Measurements from ENCODE around the gene CEP19. TPM values are rescaled to one million over a fixed set of nuclear protein-coding genes. Genes with fewer than 3 reads are reported as not detected.

Gene CEP19
- total and polyA plus RNA-seq, 2 donors from 2014 or later: 1.5 to 2.6 TPM

DNA sequence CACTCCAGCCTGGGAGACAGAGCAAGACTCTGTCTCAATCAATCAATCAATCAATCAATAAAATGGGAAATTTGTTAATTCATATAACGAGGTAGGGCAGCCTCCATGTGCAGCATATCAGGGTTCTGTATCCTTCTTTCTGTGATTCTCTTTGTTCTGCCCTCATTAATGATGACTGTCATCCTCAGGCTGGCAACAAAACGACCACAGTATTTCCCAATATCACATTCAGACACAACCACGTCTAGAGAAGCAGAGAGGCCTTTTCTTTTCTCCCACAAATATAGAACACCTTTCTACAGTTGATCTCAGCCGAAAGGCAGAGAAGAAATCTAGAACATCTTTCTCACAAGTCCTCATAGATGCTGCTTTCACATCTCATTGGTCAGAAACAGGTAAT, 11.2 kb downstream of the CEP19 start:
- FAIRE-seq: no peak
- no peak for DNase-seq
- intact Hi-C loops (cut with DNase I): no loop called here
- TF ChIP-seq, protein P1, sequence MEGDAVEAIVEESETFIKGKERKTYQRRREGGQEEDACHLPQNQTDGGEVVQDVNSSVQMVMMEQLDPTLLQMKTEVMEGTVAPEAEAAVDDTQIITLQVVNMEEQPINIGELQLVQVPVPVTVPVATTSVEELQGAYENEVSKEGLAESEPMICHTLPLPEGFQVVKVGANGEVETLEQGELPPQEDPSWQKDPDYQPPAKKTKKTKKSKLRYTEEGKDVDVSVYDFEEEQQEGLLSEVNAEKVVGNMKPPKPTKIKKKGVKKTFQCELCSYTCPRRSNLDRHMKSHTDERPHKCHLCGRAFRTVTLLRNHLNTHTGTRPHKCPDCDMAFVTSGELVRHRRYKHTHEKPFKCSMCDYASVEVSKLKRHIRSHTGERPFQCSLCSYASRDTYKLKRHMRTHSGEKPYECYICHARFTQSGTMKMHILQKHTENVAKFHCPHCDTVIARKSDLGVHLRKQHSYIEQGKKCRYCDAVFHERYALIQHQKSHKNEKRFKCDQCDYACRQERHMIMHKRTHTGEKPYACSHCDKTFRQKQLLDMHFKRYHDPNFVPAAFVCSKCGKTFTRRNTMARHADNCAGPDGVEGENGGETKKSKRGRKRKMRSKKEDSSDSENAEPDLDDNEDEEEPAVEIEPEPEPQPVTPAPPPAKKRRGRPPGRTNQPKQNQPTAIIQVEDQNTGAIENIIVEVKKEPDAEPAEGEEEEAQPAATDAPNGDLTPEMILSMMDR (IDR thresholded peaks at IDR 0.05; ENCODE audit: borderline replicate concordance, extremely low read depth, insufficient read depth): no peak
- no peaks in the 10 kb centered on the region for H3K27me3 ChIP-seq (ENCODE audit: control insufficient read depth, insufficient read depth, low read length)
- no peaks in the 10 kb centered on the region for H3K9me3 ChIP-seq (ENCODE audit: control insufficient read depth in 2 of 3, insufficient read depth in 1 of 3, low read length in 3 of 3)
- H3K4me3 ChIP-seq (ENCODE audit: low read length in 3 of 3): no peak overlapping the region
- no peaks in the 10 kb centered on the region for H3K36me3 ChIP-seq (ENCODE audit: control insufficient read depth in 2 of 3, insufficient read depth in 3 of 3, low read length in 3 of 3)
- H3K4me1 ChIP-seq (ENCODE audit: control insufficient read depth in 2 of 3, insufficient read depth in 2 of 3, low read depth in 1 of 3, low read length in 3 of 3): no peaks in the 10 kb centered on the region
- H3K27ac ChIP-seq (ENCODE audit: low read depth in 2 of 2, low read length in 2 of 2): no peak overlapping the region
- no peak overlapping the region for H3K9ac ChIP-seq (ENCODE audit: low read length in 3 of 3)

DNA sequence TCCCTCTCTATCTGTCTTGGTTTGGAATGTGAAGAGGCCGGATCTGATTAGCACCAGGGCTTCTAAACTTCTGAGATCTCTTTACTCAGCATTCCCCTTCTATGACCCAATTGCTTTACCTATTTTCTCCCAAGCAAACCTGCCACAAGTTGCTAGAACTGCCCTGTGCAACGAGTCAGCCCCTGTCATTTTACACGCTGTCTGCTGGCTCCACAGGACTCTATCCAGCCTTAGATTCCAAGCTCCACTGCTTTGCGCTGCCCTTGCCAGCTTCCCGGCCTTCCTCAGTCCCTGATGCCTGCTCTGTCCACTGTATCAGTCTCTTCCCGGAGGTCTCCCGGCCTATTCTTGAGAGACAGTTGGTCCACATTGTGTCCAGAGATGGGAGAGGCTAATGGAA, 12.3 kb downstream of the CEP19 start:
- H3K27ac ChIP-seq (ENCODE audit: low read depth in 2 of 2, low read length in 2 of 2): no peak overlapping the region
- H3K9me3 ChIP-seq (ENCODE audit: control insufficient read depth in 2 of 3, insufficient read depth in 1 of 3, low read length in 3 of 3): no peaks in the 10 kb centered on the region
- TF ChIP-seq, protein P1 (IDR thresholded peaks at IDR 0.05; ENCODE audit: borderline replicate concordance, extremely low read depth, insufficient read depth): no peak
- no peak overlapping the region for H3K4me3 ChIP-seq (ENCODE audit: low read length in 3 of 3)
- no peak for FAIRE-seq
- no peaks in the 10 kb centered on the region for H3K36me3 ChIP-seq (ENCODE audit: control insufficient read depth in 2 of 3, insufficient read depth in 3 of 3, low read length in 3 of 3)
- H3K27me3 ChIP-seq (ENCODE audit: control insufficient read depth, insufficient read depth, low read length): no peaks in the 10 kb centered on the region
- intact Hi-C loops (cut with DNase I): no loop called here
- no peak for DNase-seq
- H3K4me1 ChIP-seq (ENCODE audit: control insufficient read depth in 2 of 3, insufficient read depth in 2 of 3, low read depth in 1 of 3, low read length in 3 of 3): no peaks in the 10 kb centered on the region
- H3K9ac ChIP-seq (ENCODE audit: low read length in 3 of 3): no peak overlapping the region

DNA sequence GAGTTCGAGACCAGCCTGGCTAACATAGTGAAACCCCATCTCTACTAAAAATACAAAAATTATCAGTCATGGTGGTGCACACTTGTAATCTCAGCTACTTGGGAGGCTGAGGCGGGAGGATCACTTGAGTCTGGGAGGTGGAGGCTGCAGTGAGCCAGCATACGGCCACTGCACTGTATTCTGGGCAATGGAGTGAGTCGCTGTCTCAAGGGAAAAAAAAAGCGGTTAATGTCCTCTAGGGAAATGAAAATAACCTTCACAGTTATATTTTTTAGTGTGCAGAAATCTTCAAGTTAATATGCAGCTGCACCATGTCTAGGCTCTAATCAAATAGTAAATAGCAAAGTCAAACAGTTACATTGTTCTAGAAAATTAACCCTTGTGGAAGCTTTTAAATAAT, 14.8 kb downstream of the CEP19 start:
- no peaks in the 10 kb centered on the region for H3K9me3 ChIP-seq (ENCODE audit: control insufficient read depth in 2 of 3, insufficient read depth in 1 of 3, low read length in 3 of 3)
- no peaks in the 10 kb centered on the region for H3K36me3 ChIP-seq (ENCODE audit: control insufficient read depth in 2 of 3, insufficient read depth in 3 of 3, low read length in 3 of 3)
- H3K27me3 ChIP-seq (ENCODE audit: control insufficient read depth, insufficient read depth, low read length): no peaks in the 10 kb centered on the region
- FAIRE-seq (no peak), DNase-seq (no peak)
- TF ChIP-seq, protein P1 (IDR thresholded peaks at IDR 0.05; ENCODE audit: borderline replicate concordance, extremely low read depth, insufficient read depth): no peak
- no peaks in the 10 kb centered on the region for H3K4me1 ChIP-seq (ENCODE audit: control insufficient read depth in 2 of 3, insufficient read depth in 2 of 3, low read depth in 1 of 3, low read length in 3 of 3)
- H3K27ac ChIP-seq (ENCODE audit: low read depth in 2 of 2, low read length in 2 of 2): no peak overlapping the region
- intact Hi-C loops (cut with DNase I): no loop called here
- H3K9ac ChIP-seq (ENCODE audit: low read length in 3 of 3): no peak overlapping the region
- no peak overlapping the region for H3K4me3 ChIP-seq (ENCODE audit: low read length in 3 of 3)

DNA sequence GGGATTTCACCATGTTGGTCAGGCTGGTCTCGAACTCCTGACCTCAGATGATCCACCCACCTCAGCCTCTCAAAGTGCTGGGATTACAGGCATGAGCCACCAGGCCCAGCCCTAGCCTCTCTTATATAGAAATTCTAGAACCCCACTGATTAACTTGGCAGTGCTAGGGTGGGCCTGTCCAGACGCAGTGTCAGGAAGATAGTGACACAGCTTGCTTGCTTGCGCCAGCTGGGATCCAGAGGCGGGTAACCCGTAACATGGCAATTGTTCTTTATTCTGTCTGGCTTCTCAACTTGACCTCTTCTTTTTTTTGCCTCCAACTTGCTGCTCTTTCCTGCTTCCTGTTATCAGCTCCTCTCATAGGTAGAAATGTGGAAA, 16.2 kb downstream of the CEP19 start:
- intact Hi-C loops (cut with DNase I): no loop called here
- Histone ChIP-seq H3K27me3 (ENCODE audit: control insufficient read depth, insufficient read depth, low read length) (no peaks in the 10 kb centered on the region), H3K9ac (ENCODE audit: low read length in 3 of 3) (no peak overlapping the region), H3K9me3 (ENCODE audit: control insufficient read depth in 2 of 3, insufficient read depth in 1 of 3, low read length in 3 of 3) (no peaks in the 10 kb centered on the region), H3K4me1 (ENCODE audit: control insufficient read depth in 2 of 3, insufficient read depth in 2 of 3, low read depth in 1 of 3, low read length in 3 of 3) (no peaks in the 10 kb centered on the region), H3K4me3 (ENCODE audit: low read length in 3 of 3) (no peak overlapping the region), H3K36me3 (ENCODE audit: control insufficient read depth in 2 of 3, insufficient read depth in 3 of 3, low read length in 3 of 3) (no peaks in the 10 kb centered on the region), H3K27ac (ENCODE audit: low read depth in 2 of 2, low read length in 2 of 2) (no peak overlapping the region)
- DNase-seq: no peak
- no peak for FAIRE-seq
- TF ChIP-seq, protein P1 (IDR thresholded peaks at IDR 0.05; ENCODE audit: borderline replicate concordance, extremely low read depth, insufficient read depth): no peak

Measured in kidney (tissue), 14 donors.